Caco-2 (cell line): Measurements from ENCODE around the gene PLXDC1. TPM values are rescaled to one million over a fixed set of nuclear protein-coding genes. Genes with fewer than 3 reads are reported as not detected.

Experiments used
- BruUV-seq: library from RNA; stranded (reverse); fragments of 400-500 nt; replicated peaks from 2 replicates; lab custom pipeline; 2021; lab: Mats Ljungman, UMichigan
- CTCF ChIA-PET: fragments of 300-600 bp; sonication (Branson Sonifier 250); formaldehyde crosslinking; loops from one replicate; lab custom pipeline; 2022; ENCODE audit warnings: antibody characterized with exemption; lab: Charles Lee
- POLR2A ChIA-PET: fragments of 300-600 bp; sonication (Branson Sonifier 250); formaldehyde crosslinking; loops from one replicate; lab custom pipeline; 2022; ENCODE audit warnings: antibody characterized with exemption; lab: Charles Lee
- DNase-seq, 2 experiments: peaks; one replicate each; pipeline versions ENCODE4 v3.0.0 to v3.0.0-alpha.2; 2020 to 2022
- H3K27me3 ChIP-seq: replicated peaks from 2 replicates; pipeline ENCODE4 v1.6.0; 2011; ENCODE audit warnings: low read length; ENCODE audit not compliant: control insufficient read depth, insufficient read depth
- H3K36me3 ChIP-seq: 2 replicates; pipeline ENCODE4 v1.5.1; 2011; ENCODE audit warnings: low read length; ENCODE audit not compliant: control insufficient read depth, insufficient read depth
- H3K4me1 ChIP-seq: fragments of 250-450 bp; sonication (Bioruptor Pico); 2 replicates; pipeline ENCODE4 v1.5.1; 2020; ENCODE audit warnings: mild to moderate bottlenecking
- H3K4me3 ChIP-seq: 2 replicates; pipeline ENCODE4 v1.5.1; 2011; ENCODE audit warnings: low read depth, mild to moderate bottlenecking, control low read depth, low read length
- H3K9me3 ChIP-seq: fragments of 250-450 bp; sonication (Bioruptor Pico); 2 replicates; pipeline ENCODE4 v1.5.1; 2020; ENCODE audit warnings: mild to moderate bottlenecking, moderate library complexity
- H3K27ac Mint-ChIP-seq: one replicate; pipeline ENCODE4 v1.8.0; 2022; ENCODE audit warnings: mixed read lengths; ENCODE audit not compliant: unreplicated experiment
- H3K27me3 Mint-ChIP-seq: one replicate; pipeline ENCODE4 v1.8.0; 2022; ENCODE audit warnings: mixed read lengths; ENCODE audit not compliant: insufficient read depth, unreplicated experiment
- H3K36me3 Mint-ChIP-seq: one replicate; pipeline ENCODE4 v1.8.0; 2022; ENCODE audit warnings: mild to moderate bottlenecking, mixed read lengths; ENCODE audit not compliant: insufficient read depth, unreplicated experiment
- H3K4me1 Mint-ChIP-seq: one replicate; pipeline ENCODE4 v1.8.0; 2022; ENCODE audit warnings: low read depth, mixed read lengths; ENCODE audit not compliant: unreplicated experiment
- H3K4me3 Mint-ChIP-seq: one replicate; pipeline ENCODE4 v1.8.0; 2022; ENCODE audit warnings: mild to moderate bottlenecking, moderate library complexity, mixed read lengths; ENCODE audit not compliant: unreplicated experiment
- H3K9me3 Mint-ChIP-seq: one replicate; pipeline ENCODE4 v1.8.0; 2022; ENCODE audit warnings: mixed read lengths; ENCODE audit not compliant: unreplicated experiment
- intact Hi-C: fragments of 100-400 bp; cut with micrococcal nuclease; formaldehyde crosslinking; loops from one replicate; pipeline ENCODE4 v1.10.0; 2022; ENCODE audit not compliant: unreplicated experiment
- total RNA-seq: library from RNA; stranded (reverse); gene quantifications from 2 replicates; pipeline ENCODE4 v1.2.3, GENCODE V29; 2022
- TF ChIP-seq, protein P1 (sequence below), 2 experiments: fragments of 200-600 bp in 1 of 2; IDR thresholded peaks; 1 replicate in 1 of 2; 2 replicates in 1 of 2; pipeline versions ENCODE4 v1.5.1 to v1.8.0; 2011 to 2022; ENCODE audit warnings: antibody characterized with exemption in 1 of 2, control low read depth in 1 of 2, inconsistent platforms in 1 of 2, low read depth in 1 of 2, low read length in 1 of 2, mild to moderate bottlenecking in 1 of 2, moderate library complexity in 1 of 2; ENCODE audit not compliant: insufficient read depth in 1 of 2, severe bottlenecking in 1 of 2, unreplicated experiment in 1 of 2

Gene PLXDC1
- total RNA-seq, 1 experiment from 2014 or later, result 0.14 TPM

GRCh38 chr17:39084558-39084957 lies 66.9 kb downstream of the PLXDC1 start:
- intact Hi-C loops, result no loop called here
- no peak overlapping the region for H3K27ac Mint-ChIP-seq
- no peaks in the 10 kb centered on the region for H3K9me3 Mint-ChIP-seq
- DNase-seq, result no peak
- H3K9me3 ChIP-seq, result no peaks in the 10 kb centered on the region
- CTCF ChIA-PET, result interaction anchor here (0.6 kb wide), 1 partner anchor 18 kb away, joined by 3 read pairs; no protein-coding TSS in a partner anchor
- H3K4me3 Mint-ChIP-seq, result no peak overlapping the region
- H3K4me3 ChIP-seq, result no peak overlapping the region
- H3K36me3 Mint-ChIP-seq, result peaks cover 5% of the 10 kb centered on the region
- POLR2A ChIA-PET, result no interaction called here
- no peaks in the 10 kb centered on the region for H3K27me3 ChIP-seq
- TF ChIP-seq, protein P1, sequence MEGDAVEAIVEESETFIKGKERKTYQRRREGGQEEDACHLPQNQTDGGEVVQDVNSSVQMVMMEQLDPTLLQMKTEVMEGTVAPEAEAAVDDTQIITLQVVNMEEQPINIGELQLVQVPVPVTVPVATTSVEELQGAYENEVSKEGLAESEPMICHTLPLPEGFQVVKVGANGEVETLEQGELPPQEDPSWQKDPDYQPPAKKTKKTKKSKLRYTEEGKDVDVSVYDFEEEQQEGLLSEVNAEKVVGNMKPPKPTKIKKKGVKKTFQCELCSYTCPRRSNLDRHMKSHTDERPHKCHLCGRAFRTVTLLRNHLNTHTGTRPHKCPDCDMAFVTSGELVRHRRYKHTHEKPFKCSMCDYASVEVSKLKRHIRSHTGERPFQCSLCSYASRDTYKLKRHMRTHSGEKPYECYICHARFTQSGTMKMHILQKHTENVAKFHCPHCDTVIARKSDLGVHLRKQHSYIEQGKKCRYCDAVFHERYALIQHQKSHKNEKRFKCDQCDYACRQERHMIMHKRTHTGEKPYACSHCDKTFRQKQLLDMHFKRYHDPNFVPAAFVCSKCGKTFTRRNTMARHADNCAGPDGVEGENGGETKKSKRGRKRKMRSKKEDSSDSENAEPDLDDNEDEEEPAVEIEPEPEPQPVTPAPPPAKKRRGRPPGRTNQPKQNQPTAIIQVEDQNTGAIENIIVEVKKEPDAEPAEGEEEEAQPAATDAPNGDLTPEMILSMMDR (IDR thresholded peaks at IDR 0.05; ENCODE audit: insufficient read depth in 1 of 2, low read depth in 1 of 2, low read length in 1 of 2, severe bottlenecking in 1 of 2, unreplicated experiment in 1 of 2), result no peak
- no peaks in the 10 kb centered on the region for H3K4me1 ChIP-seq
- no peaks in the 10 kb centered on the region for H3K4me1 Mint-ChIP-seq
- BruUV-seq, result no TSS peak
- peaks cover 8% of the 10 kb centered on the region for H3K27me3 Mint-ChIP-seq
- H3K36me3 ChIP-seq, result no peaks in the 10 kb centered on the region

- peaks cover 9% of the 10 kb centered on the region for H3K27me3 Mint-ChIP-seq
- Histone ChIP-seq H3K27me3 (no peaks in the 10 kb centered on the region), H3K9me3 (no peaks in the 10 kb centered on the region), H3K36me3 (no peaks in the 10 kb centered on the region), H3K4me1 (no peaks in the 10 kb centered on the region), H3K4me3 (no peak overlapping the region)
- no peak overlapping the region for H3K27ac Mint-ChIP-seq
- ChIA-PET CTCF (no interaction called here), POLR2A (no interaction called here)
- DNase-seq, result no peak
- peaks cover 5% of the 10 kb centered on the region for H3K36me3 Mint-ChIP-seq
- intact Hi-C loops, result no loop called here
- no peaks in the 10 kb centered on the region for H3K4me1 Mint-ChIP-seq
- no TSS peak for BruUV-seq
- H3K9me3 Mint-ChIP-seq, result no peaks in the 10 kb centered on the region
- no peak overlapping the region for H3K4me3 Mint-ChIP-seq
- TF ChIP-seq, protein P1 (IDR thresholded peaks at IDR 0.05; ENCODE audit: insufficient read depth in 1 of 2, low read depth in 1 of 2, low read length in 1 of 2, severe bottlenecking in 1 of 2, unreplicated experiment in 1 of 2), result no peak
Measured at GRCh38 chr17:39083270-39083669, 68.2 kb downstream of the PLXDC1 start.

- no TSS peak for BruUV-seq
- H3K27me3 Mint-ChIP-seq, result peaks cover 11% of the 10 kb centered on the region
- intact Hi-C loops, result no loop called here
- H3K4me1 Mint-ChIP-seq, result no peaks in the 10 kb centered on the region
- H3K36me3 Mint-ChIP-seq, result peaks cover 5% of the 10 kb centered on the region
- no peak overlapping the region for H3K4me3 ChIP-seq
- H3K27me3 ChIP-seq, result no peaks in the 10 kb centered on the region
- H3K4me1 ChIP-seq, result no peaks in the 10 kb centered on the region
- H3K27ac Mint-ChIP-seq, result no peak overlapping the region
- ChIA-PET CTCF (interaction anchor here (0.6 to 1.1 kb wide), 2 partner anchors 100 to 284 kb away, joined by 7 to 8 read pairs; no protein-coding TSS in a partner anchor), POLR2A (interaction anchor here (0.6 kb wide), 1 partner anchor 77 kb away, joined by 4 read pairs; no protein-coding TSS in a partner anchor)
- no peaks in the 10 kb centered on the region for H3K9me3 Mint-ChIP-seq
- no peak overlapping the region for H3K4me3 Mint-ChIP-seq
- no peak for DNase-seq
- no peaks in the 10 kb centered on the region for H3K9me3 ChIP-seq
- H3K36me3 ChIP-seq, result no peaks in the 10 kb centered on the region
- TF ChIP-seq, protein P1 (IDR thresholded peaks at IDR 0.05; ENCODE audit: insufficient read depth in 1 of 2, low read depth in 1 of 2, low read length in 1 of 2, severe bottlenecking in 1 of 2, unreplicated experiment in 1 of 2), result no peak
Measured at GRCh38 chr17:39082482-39082881, 69.0 kb downstream of the PLXDC1 start.
